CD4-positive, alpha-beta T cell treated with Interferon alpha-2 for 1 hour (primary cell): ENCODE measurements around the gene RNASE3.
"Not testable (repeated sequence)": the region's sequence is repeated elsewhere in the genome, so short reads cannot be mapped to it uniquely, and the experiment has no call there.

ENCODE experiments used
- DNase-seq, 2 donors: peaks; one replicate each; pipeline ENCODE4 v3.0.0-alpha.2; 2020 to 2022

The RNASE3 gene

DNA sequence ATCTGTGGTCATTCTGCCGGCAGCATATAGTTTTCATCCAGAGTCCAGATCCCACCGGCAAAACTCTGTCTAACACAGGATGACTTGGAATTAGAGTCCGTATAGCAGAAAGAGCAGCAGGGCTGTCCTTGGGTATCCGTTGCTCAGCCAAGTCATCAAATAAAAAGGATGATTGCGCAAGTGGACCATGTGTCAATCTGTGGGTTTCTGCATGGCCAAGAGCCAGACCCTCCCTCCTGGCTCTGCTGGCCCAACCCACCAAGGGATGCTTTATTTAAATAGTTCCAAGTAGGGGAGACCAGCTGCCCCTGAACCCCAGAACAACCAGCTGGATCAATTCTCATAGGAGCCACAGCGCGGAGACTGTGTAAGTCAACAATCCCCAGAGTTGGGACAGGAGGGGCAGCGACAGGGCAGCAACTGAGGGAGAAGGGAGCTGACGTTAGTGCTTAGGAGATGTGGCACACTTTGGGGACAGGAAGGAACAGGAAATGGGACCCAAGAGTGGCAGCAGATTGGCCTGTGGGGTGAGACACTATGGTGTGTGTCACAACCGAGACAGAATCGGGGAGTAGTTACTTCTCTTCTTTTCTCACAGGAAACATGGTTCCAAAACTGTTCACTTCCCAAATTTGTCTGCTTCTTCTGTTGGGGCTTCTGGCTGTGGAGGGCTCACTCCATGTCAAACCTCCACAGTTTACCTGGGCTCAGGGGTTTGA lies 28.0 kb downstream of the RNASE3 start:
- not testable (repeated sequence) for DNase-seq

DNA sequence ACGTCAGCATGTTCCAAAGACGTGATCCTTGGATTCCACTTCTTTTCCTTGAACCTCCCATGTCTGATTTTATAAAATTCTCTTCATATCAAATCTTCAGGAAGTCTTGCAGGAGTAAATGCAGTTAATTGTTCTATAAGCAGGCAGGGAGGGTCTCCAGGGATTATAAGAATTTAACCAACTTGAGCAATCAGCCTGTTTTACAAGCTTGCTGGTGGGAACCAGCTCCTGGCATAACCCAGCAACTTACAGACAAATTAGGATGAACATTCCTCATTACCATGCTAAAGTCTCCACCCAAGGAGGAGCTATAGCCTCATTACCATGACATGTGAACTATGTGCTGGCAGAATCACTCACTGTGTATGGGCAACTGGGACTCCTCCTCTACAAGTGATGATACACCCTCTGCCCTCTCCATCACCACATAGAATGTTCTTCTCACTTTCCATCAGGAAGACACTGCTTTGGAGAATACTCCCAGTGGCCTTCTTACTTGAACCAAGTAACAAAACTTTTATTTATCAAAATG lies 32.6 kb downstream of the RNASE3 start:
- not testable (repeated sequence) for DNase-seq

DNA sequence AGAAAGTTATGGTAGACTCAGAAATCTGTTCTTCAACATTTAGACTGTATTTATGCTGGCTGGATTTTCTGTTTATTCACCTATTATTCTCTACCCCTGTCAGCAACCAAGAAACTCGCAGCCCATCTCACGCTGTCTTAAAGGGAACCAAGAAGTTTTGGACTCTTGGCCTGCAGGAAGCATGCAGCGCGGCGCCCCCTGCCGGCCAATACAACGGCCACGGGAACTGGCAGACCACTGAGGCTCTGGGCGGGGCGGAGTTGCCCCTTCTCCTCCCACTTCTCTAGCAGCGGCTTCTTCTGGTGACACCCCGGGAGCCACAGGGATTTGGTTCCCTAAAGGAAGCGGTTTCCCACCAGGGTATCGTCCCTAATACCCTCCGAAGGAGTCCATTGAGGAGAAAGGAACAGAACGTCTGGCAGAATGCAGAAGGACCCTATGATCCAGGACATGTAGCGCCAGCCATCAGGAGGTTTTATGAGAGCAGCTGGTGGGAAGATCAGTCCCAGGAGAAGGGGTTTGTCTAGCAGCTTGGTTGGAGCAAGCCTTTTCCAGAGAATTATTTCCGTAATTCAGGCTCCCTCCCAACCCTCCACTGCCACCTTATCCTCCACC lies 43.1 kb downstream of the RNASE3 start:
- DNase-seq: peak in 1 of 2 donors; percentile 9

DNA sequence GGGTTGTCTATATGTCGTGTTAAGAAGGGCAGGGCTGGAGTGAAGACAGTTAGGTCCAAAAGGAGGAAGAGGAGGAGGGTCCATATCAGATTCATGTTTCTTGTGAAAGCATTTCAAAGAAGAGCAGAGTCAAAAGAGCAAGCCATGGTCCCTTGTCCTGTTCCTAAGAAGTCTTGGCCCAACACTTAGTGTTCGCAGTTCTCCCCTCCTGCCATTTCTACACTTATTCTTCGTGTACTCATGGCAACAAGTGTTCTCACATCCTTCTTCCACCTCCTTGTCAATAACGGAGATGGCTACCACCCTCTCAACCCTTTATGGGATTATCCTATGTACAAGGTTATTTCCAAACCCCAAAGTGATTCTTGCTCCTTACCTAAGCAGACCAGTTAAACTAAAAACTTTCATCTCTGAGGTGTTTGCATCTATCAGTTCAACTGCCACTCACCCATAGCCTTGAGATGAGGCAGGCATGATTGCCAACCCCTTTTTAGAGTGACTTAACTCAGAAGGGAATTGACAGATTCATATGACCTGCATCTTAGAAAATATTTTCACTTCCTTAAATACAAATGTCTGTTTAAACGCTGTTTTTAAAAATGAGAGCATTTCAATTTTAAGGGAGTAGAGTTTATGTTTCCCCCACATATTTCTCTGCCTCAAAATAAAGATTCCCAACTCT lies 44.3 kb downstream of the RNASE3 start:
- no peak for DNase-seq
